ENCODE data around the gene SORBS2. TPM values are rescaled to one million over a fixed set of nuclear protein-coding genes. Genes with fewer than 3 reads are reported as not detected.

SORBS2 gene
- total and polyA plus RNA-seq, 2 of the 8 experiments (the other 6 are each of a cell fraction or from before 2014, with no cell fraction given) = 73.0 to 87.1 TPM

Small RNA genes within 50 kb of the gene (small RNA-seq; reads per million reads assigned to genes)
- gene RF00019 (ENCODE audit: insufficient read depth) = not detected
